Gastroesophageal sphincter (tissue), 3 donors: ENCODE data around the gene EPHA4.

Source experiments
- CTCF ChIP-seq, 4 experiments: fragments of 200-600 bp in 2 of 4; fragments of 450-650 bp in 2 of 4; sonication (generic) in 1 of 4; IDR thresholded peaks; one replicate each; pipeline ENCODE4 v1.5.1; 2017 to 2019; ENCODE audit warnings: antibody characterized with exemption in 4 of 4, mild to moderate bottlenecking in 2 of 4, moderate library complexity in 2 of 4
- POLR2A ChIP-seq, 2 donors: fragments of 450-650 bp; IDR thresholded peaks; one replicate each; pipeline ENCODE4 v1.6.1; 2017; ENCODE audit warnings: antibody characterized with exemption in 2 of 2, mild to moderate bottlenecking in 2 of 2, moderate library complexity in 1 of 2
- POLR2AphosphoS5 ChIP-seq: sonication (generic); formaldehyde crosslinking; IDR thresholded peaks from one replicate; pipeline ENCODE4 v1.6.1; 2017; ENCODE audit warnings: antibody characterized with exemption

- no peak for TF ChIP-seq CTCF (IDR thresholded peaks at IDR 0.05)
- no peak for TF ChIP-seq POLR2AphosphoS5
- TF ChIP-seq POLR2A (IDR thresholded peaks at IDR 0.05): no peak
Measured at GRCh38 chr2:221476195-221476594, 95.9 kb downstream of the EPHA4 start.
